Heart left ventricle (tissue), 13 donors: Measurements from ENCODE around the gene TEX261.

Source experiments
- POLR2A ChIP-seq, 2 donors: fragments of 450-650 bp; IDR thresholded peaks; one replicate each; pipeline ENCODE4 v1.6.1; 2017; ENCODE audit warnings: antibody characterized with exemption in 2 of 2, mild to moderate bottlenecking in 2 of 2, moderate library complexity in 2 of 2
- TF ChIP-seq, protein P1 (sequence below), 12 donors: fragments of 200-600 bp; sonication (generic) in 4 of 12; IDR thresholded peaks; one replicate each; pipeline versions ENCODE4 v1.5.0 to v1.8.0; 2018 to 2022; ENCODE audit warnings: antibody characterized with exemption in 12 of 12, mild to moderate bottlenecking in 5 of 12
- donor health status: ischemic (EF 13 %, LVEDD 7.1; RV severe dilation, severe dysfunction).
- donor health status: DM: no; HTN: yes; CAD: no.
- donor health status: DM: no; HTN: no; CAD: no.
- donor health status: ischemic (EF 25% LVEDD 6.9; RV normal size, moderate dysfunction).
- donor health status: ischemic (EF 25% LVEDD 5.7; RV mildly dilated, moderate dysfunction).
- donor health status: ischemic (EF 35%, LVEDD 5.7; RV mildly dilated, moderate dysfunction).
- donor health status: nonischemic (EF 11% LVEDD 7.7; RV severe dilation, severe dysfunction).
- donor health status: DM: yes; HTN: yes; CAD: no.
- donor health status: PGD.
- donor health status: ischemic (EF 29% LVEDD 5.4; RV normal size, mild dysfunction).
- donor health status: nonischemic (EF 23%, LVEDD 6.1; RV moderate dilation, normal function).

DNA sequence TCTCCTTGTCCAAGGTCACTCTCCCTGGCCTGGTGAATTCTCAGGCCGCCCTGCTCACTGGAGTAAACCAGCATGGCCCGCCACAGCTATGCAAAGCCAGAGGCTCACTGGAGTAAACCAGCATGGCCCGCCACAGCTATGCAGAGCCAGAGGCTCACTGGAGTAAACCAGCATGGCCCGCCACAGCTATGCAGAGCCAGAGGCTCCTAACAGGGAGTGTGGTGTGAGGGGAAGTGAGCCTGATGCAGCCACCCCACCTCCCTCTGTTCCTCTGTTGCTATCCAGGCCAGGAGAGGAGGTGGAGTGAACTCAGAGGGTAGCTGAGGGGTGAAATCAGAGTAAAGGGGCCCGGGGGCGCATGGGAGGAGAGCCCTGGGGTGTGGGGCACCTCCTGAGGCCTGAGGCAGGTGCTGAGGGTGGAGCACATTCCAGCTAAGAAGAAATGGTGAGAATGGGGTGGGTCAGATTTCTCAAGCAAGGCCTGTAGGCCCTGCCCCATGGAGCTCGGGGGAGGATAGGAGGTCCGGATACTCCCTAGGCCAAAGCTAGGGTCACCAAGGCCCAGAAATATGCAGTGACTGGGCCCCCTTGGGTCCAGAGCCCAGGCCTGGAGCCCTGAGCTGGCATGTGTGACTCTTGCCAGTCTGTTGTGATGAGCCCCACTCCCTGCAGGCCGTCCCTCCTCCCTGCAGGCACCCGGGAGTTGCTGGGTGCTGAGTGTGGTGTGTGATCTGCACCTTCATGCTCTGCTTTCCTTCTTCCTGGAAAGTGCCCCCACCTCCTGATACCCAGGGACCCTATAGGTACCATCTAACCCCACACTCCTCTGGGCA, 57.5 kb downstream of the TEX261 start:
- TF ChIP-seq, protein P1, sequence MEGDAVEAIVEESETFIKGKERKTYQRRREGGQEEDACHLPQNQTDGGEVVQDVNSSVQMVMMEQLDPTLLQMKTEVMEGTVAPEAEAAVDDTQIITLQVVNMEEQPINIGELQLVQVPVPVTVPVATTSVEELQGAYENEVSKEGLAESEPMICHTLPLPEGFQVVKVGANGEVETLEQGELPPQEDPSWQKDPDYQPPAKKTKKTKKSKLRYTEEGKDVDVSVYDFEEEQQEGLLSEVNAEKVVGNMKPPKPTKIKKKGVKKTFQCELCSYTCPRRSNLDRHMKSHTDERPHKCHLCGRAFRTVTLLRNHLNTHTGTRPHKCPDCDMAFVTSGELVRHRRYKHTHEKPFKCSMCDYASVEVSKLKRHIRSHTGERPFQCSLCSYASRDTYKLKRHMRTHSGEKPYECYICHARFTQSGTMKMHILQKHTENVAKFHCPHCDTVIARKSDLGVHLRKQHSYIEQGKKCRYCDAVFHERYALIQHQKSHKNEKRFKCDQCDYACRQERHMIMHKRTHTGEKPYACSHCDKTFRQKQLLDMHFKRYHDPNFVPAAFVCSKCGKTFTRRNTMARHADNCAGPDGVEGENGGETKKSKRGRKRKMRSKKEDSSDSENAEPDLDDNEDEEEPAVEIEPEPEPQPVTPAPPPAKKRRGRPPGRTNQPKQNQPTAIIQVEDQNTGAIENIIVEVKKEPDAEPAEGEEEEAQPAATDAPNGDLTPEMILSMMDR (IDR thresholded peaks at IDR 0.05) = no peak
- TF ChIP-seq POLR2A (IDR thresholded peaks at IDR 0.05) = no peak
